Jurkat, Clone E6-1 (cell line): Measurements from ENCODE around the gene ALLC.
"Not testable (repeated sequence)": the region's sequence is repeated elsewhere in the genome, so short reads cannot be mapped to it uniquely, and the experiment has no call there.

ENCODE experiments used
- DNase-seq: peaks from one replicate; pipeline ENCODE4 v3.0.0-alpha.2; 2011; ENCODE audit warnings: low read depth, low spot score
- H3K4me3 ChIP-seq: 2 replicates; pipeline ENCODE4 v1.5.1; 2011; ENCODE audit warnings: mild to moderate bottlenecking, low read length, control low read depth, moderate library complexity

Gene ALLC

GRCh38 chr2:3624059-3624794 is 33.8 kb upstream of the ALLC start:
- no peak for DNase-seq
- H3K4me3 ChIP-seq = no peak overlapping the region

GRCh38 chr2:3625186-3625585 is 32.8 kb upstream of the ALLC start:
- no peak overlapping the region for H3K4me3 ChIP-seq
- no peak for DNase-seq

- no peak overlapping the region for H3K4me3 ChIP-seq
- DNase-seq = no peak
Measured at GRCh38 chr2:3626118-3626811, 31.7 kb upstream of the ALLC start.

GRCh38 chr2:3626812-3627499 is 31.0 kb upstream of the ALLC start:
- DNase-seq = no peak
- H3K4me3 ChIP-seq = no peak overlapping the region

GRCh38 chr2:3627500-3628100 is 30.4 kb upstream of the ALLC start:
- H3K4me3 ChIP-seq = no peak overlapping the region
- DNase-seq = no peak

- DNase-seq = no peak
- H3K4me3 ChIP-seq = no peak overlapping the region
Measured at GRCh38 chr2:3628241-3628679, 29.7 kb upstream of the ALLC start.

GRCh38 chr2:3628800-3629199 is 29.2 kb upstream of the ALLC start:
- H3K4me3 ChIP-seq = no peak overlapping the region
- peak; percentile 20 for DNase-seq

- no peak overlapping the region for H3K4me3 ChIP-seq
- no peak for DNase-seq
Measured at GRCh38 chr2:3630631-3631030, 27.4 kb upstream of the ALLC start.

GRCh38 chr2:3631161-3631850 is 26.7 kb upstream of the ALLC start:
- H3K4me3 ChIP-seq = no peak overlapping the region
- DNase-seq = no peak

GRCh38 chr2:3631851-3632659 is 25.9 kb upstream of the ALLC start:
- no peak for DNase-seq

GRCh38 chr2:3633089-3633981 is 24.7 kb upstream of the ALLC start:
- no peak for DNase-seq

More at GRCh38 chr2:3631851-3632659, 25.9 kb upstream of the ALLC start:
- H3K4me3 ChIP-seq = no peak overlapping the region

GRCh38 chr2:3633982-3634595 is 23.9 kb upstream of the ALLC start:
- DNase-seq = no peak
- H3K4me3 ChIP-seq = no peak overlapping the region

More at GRCh38 chr2:3633089-3633981, 24.7 kb upstream of the ALLC start:
- H3K4me3 ChIP-seq = no peak overlapping the region

GRCh38 chr2:3634596-3635121 is 23.3 kb upstream of the ALLC start:
- no peak for DNase-seq

GRCh38 chr2:3635171-3635974 is 22.6 kb upstream of the ALLC start:
- no peak overlapping the region for H3K4me3 ChIP-seq
- DNase-seq = no peak

More at GRCh38 chr2:3634596-3635121, 23.3 kb upstream of the ALLC start:
- H3K4me3 ChIP-seq = no peak overlapping the region

GRCh38 chr2:3635975-3636327 is 22.0 kb upstream of the ALLC start:
- not testable (repeated sequence) for H3K4me3 ChIP-seq, DNase-seq
